ENCODE results near the gene DISP2. TPM values are rescaled to one million over a fixed set of nuclear protein-coding genes. Genes with fewer than 3 reads are reported as not detected.

DISP2 gene
- total RNA-seq, 1 donor, result 0.36 TPM

GRCh38 chr15:40340038-40340739, 17.8 kb upstream of the DISP2 start:
- H2AFZ ChIP-seq (ENCODE audit: low read length), result peak overlapping the region; percentile 37
- H3K27me3 ChIP-seq (ENCODE audit: insufficient read depth, low read length), result no peaks in the 10 kb centered on the region
- no peaks in the 10 kb centered on the region for H3K9me3 ChIP-seq (ENCODE audit: low read depth, low read length)
- peak overlapping the region; percentile 77 for H3K4me2 ChIP-seq (ENCODE audit: insufficient read depth, low read length)
- no peaks in the 10 kb centered on the region for H4K20me1 ChIP-seq (ENCODE audit: insufficient read depth, low read length)
- peaks cover 10% of the 10 kb centered on the region for H3K36me3 ChIP-seq (ENCODE audit: insufficient read depth, low read length)
- peak overlapping the region; percentile 63 for H3K4me3 ChIP-seq (ENCODE audit: insufficient read depth, low read length)
- peak overlapping the region; percentile 99 for H3K27ac ChIP-seq (ENCODE audit: low read depth, low read length)
- peak; percentile 96 for DNase-seq (ENCODE audit: insufficient read length, low spot score, missing footprints)
- no peak for TF ChIP-seq CTCF (IDR thresholded peaks at IDR 0.05; ENCODE audit: extremely low read depth, low read depth, low read length)
- peaks cover 25% of the 10 kb centered on the region for H3K79me2 ChIP-seq (ENCODE audit: insufficient read depth, low read length)
- peaks cover 77% of the 10 kb centered on the region for H3K4me1 ChIP-seq (ENCODE audit: insufficient read depth, low read length)

GRCh38 chr15:40340740-40341400, 17.1 kb upstream of the DISP2 start, which contains the start of gene CCDC9B:
Gene CCDC9B, minus strand, starts transcription at chr15:40340939. Its CDS starts 120 bp downstream, at chr15:40340819.
- Histone ChIP-seq H3K4me2 (ENCODE audit: insufficient read depth, low read length) (peak within 1 kb of the TSS; percentile 77), H3K4me3 (ENCODE audit: insufficient read depth, low read length) (peak within 1 kb of the TSS; percentile 63), H3K27ac (ENCODE audit: low read depth, low read length) (peak within 1 kb of the TSS; percentile 99), H2AFZ (ENCODE audit: low read length) (peak within 1 kb of the TSS; percentile 37), H3K36me3 (ENCODE audit: insufficient read depth, low read length) (peaks cover 9% of the 10 kb centered on the region), H3K27me3 (ENCODE audit: insufficient read depth, low read length) (no peaks in the 10 kb centered on the region), H4K20me1 (ENCODE audit: insufficient read depth, low read length) (no peaks in the 10 kb centered on the region), H3K79me2 (ENCODE audit: insufficient read depth, low read length) (peaks cover 25% of the 10 kb centered on the region), H3K4me1 (ENCODE audit: insufficient read depth, low read length) (peaks cover 77% of the 10 kb centered on the region), H3K9me3 (ENCODE audit: low read depth, low read length) (no peaks in the 10 kb centered on the region)
- DNase-seq (ENCODE audit: insufficient read length, low spot score, missing footprints), result peak; percentile 99
- TF ChIP-seq CTCF (IDR thresholded peaks at IDR 0.05; ENCODE audit: extremely low read depth, low read depth, low read length), result no peak

GRCh38 chr15:40342416-40343320, 15.4 kb upstream of the DISP2 start:
- Histone ChIP-seq H3K79me2 (ENCODE audit: insufficient read depth, low read length) (peaks cover 22% of the 10 kb centered on the region), H2AFZ (ENCODE audit: low read length) (peak overlapping the region; percentile 61), H3K27me3 (ENCODE audit: insufficient read depth, low read length) (no peaks in the 10 kb centered on the region), H3K36me3 (ENCODE audit: insufficient read depth, low read length) (no peaks in the 10 kb centered on the region), H4K20me1 (ENCODE audit: insufficient read depth, low read length) (no peaks in the 10 kb centered on the region), H3K4me2 (ENCODE audit: insufficient read depth, low read length) (peak overlapping the region; percentile 44), H3K4me3 (ENCODE audit: insufficient read depth, low read length) (no peak overlapping the region), H3K4me1 (ENCODE audit: insufficient read depth, low read length) (peaks cover 65% of the 10 kb centered on the region), H3K27ac (ENCODE audit: low read depth, low read length) (peak overlapping the region; percentile 99), H3K9me3 (ENCODE audit: low read depth, low read length) (no peaks in the 10 kb centered on the region)
- no peak for TF ChIP-seq CTCF (IDR thresholded peaks at IDR 0.05; ENCODE audit: extremely low read depth, low read depth, low read length)
- peak; percentile 73 for DNase-seq (ENCODE audit: insufficient read length, low spot score, missing footprints)
